HG03439 (cell line): ENCODE measurements around the gene LACRT.

ENCODE experiments used
- ATAC-seq: cut with Tn5 transposase; IDR thresholded peaks from one replicate; pipeline ENCODE4 v1.9.1; 2021; ENCODE audit warnings: mild to moderate bottlenecking, moderate library complexity; ENCODE audit not compliant: unreplicated experiment

The LACRT gene

GRCh38 chr12:54603173-54603814 is 31.4 kb downstream of the LACRT start:
- ATAC-seq = peak; percentile 91

GRCh38 chr12:54602661-54603060 is 32.0 kb downstream of the LACRT start:
- no peak for ATAC-seq

- ATAC-seq = no peak
Observed at GRCh38 chr12:54601841-54602240, 32.9 kb downstream of the LACRT start.

- ATAC-seq = no peak
Observed at GRCh38 chr12:54598970-54599369, 35.7 kb downstream of the LACRT start.

GRCh38 chr12:54596526-54596946 is 38.2 kb downstream of the LACRT start:
- ATAC-seq = no peak

GRCh38 chr12:54595471-54595870 is 39.2 kb downstream of the LACRT start:
- no peak for ATAC-seq

- ATAC-seq = no peak
Observed at GRCh38 chr12:54593725-54594124, 41.0 kb downstream of the LACRT start.

GRCh38 chr12:54593135-54593534 is 41.6 kb downstream of the LACRT start:
- no peak for ATAC-seq

- no peak for ATAC-seq
Observed at GRCh38 chr12:54592316-54592715, 42.4 kb downstream of the LACRT start.

- ATAC-seq = no peak
Observed at GRCh38 chr12:54590978-54591591, 43.6 kb downstream of the LACRT start.

GRCh38 chr12:54589964-54590363 is 44.7 kb downstream of the LACRT start:
- ATAC-seq = no peak

GRCh38 chr12:54588890-54589267 is 45.8 kb downstream of the LACRT start:
- no peak for ATAC-seq

GRCh38 chr12:54588110-54588889 is 46.4 kb downstream of the LACRT start, which contains the start of gene PPP1R1A:
Gene PPP1R1A (minus strand): TSS chr12:54588659. CDS start chr12:54588488, 171 bp downstream.
- no peak for ATAC-seq

- ATAC-seq = no peak
Observed at GRCh38 chr12:54587315-54587873, 47.3 kb downstream of the LACRT start.

- no peak for ATAC-seq
Observed at GRCh38 chr12:54586620-54587019, 48.1 kb downstream of the LACRT start.

GRCh38 chr12:54585243-54585642 is 49.5 kb downstream of the LACRT start:
- ATAC-seq = no peak

GRCh38 chr12:54584128-54584527 is 50.6 kb downstream of the LACRT start:
- ATAC-seq = no peak

GRCh38 chr12:54583726-54584125 is 51.0 kb downstream of the LACRT start:
- no peak for ATAC-seq

GRCh38 chr12:54581412-54581811 is 53.3 kb downstream of the LACRT start:
- ATAC-seq = no peak
